Measurements from ENCODE around the gene TMEM37. TPM values are rescaled to one million over a fixed set of nuclear protein-coding genes. Genes with fewer than 3 reads are reported as not detected.

The TMEM37 gene
- total RNA-seq, 2 experiments from 2014 or later = not detected

- peaks cover 4% of the 10 kb centered on the region for H3K27me3 Mint-ChIP-seq
- no peaks in the 10 kb centered on the region for H3K36me3 Mint-ChIP-seq
- no peaks in the 10 kb centered on the region for H3K9me3 Mint-ChIP-seq (ENCODE audit: low read depth)
- CTCF ChIA-PET = interaction anchor here (0.6 to 1.7 kb wide), 2 partner anchors 7 to 33 kb away, joined by 3 read pairs; no protein-coding TSS in a partner anchor
- H3K4me3 Mint-ChIP-seq = no peak overlapping the region
- no peaks in the 10 kb centered on the region for H3K4me1 Mint-ChIP-seq
- DNase-seq (no peak), ATAC-seq (no peak)
- H3K27ac Mint-ChIP-seq = no peak overlapping the region
Observed at GRCh38 chr2:119441376-119442225, 9.9 kb downstream of the TMEM37 start.

DNA sequence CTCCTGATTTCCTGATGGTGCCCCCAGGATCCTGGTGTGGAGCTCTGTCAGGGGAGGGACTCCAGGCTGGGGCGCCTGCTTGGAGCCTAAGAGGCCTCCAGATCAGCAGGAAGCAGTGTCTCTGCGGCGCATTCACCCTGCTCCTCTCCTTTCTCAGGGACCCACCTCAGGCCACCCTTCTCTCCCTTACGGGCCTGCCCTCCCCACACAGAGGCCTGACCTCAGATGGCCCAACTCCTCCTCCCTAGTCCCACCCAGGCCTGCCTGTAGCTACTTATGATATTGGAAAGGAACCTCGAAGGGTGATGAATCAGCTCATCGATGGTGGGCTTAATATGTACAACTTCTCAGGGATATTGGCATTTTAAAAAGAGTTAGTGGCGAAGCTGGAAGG, 10.6 kb downstream of the TMEM37 start:
- Mint-ChIP-seq H3K4me3 (no peak overlapping the region), H3K27me3 (peaks cover 4% of the 10 kb centered on the region), H3K9me3 (ENCODE audit: low read depth) (no peaks in the 10 kb centered on the region), H3K27ac (no peak overlapping the region), H3K36me3 (no peaks in the 10 kb centered on the region), H3K4me1 (no peaks in the 10 kb centered on the region)
- CTCF ChIA-PET = interaction anchor here (0.6 kb wide), 1 partner anchor 34 kb away, joined by 3 read pairs; no protein-coding TSS in a partner anchor
- no peak for ATAC-seq
- DNase-seq = no peak

DNA sequence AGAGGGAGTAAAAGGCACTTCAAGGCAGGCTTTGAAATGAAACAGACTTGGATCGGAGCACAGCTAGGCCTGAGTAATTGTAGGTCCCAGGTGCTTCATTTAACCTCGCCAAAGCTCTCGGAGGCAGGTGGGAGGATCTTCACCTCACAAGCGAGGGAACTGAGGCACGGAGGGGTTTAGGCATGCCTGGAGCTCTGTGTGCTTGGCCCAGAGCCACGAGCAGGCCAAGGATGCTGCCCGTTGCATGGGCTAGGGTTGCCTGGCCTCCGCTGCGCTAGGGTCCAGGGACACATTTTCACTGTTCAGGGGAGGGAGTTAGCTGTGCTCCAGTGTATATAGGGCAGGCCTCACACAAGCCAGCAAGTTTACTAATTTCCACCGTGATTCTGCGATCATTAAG, 11.2 kb downstream of the TMEM37 start:
- H3K4me1 Mint-ChIP-seq = no peaks in the 10 kb centered on the region
- no peak for ATAC-seq
- H3K27ac Mint-ChIP-seq = no peak overlapping the region

GRCh38 chr2:119446037-119446436, 14.4 kb downstream of the TMEM37 start:
- no peaks in the 10 kb centered on the region for H3K36me3 Mint-ChIP-seq
- H3K4me1 Mint-ChIP-seq = no peaks in the 10 kb centered on the region
- no peak overlapping the region for H3K27ac Mint-ChIP-seq
- CTCF ChIA-PET = no interaction called here
- H3K9me3 Mint-ChIP-seq (ENCODE audit: low read depth) = no peaks in the 10 kb centered on the region
- H3K27me3 Mint-ChIP-seq = peaks cover 14% of the 10 kb centered on the region
- DNase-seq = no peak
- ATAC-seq = no peak
- H3K4me3 Mint-ChIP-seq = no peak overlapping the region

More for the DNA sequence above, 11.2 kb downstream of the TMEM37 start:
- H3K27me3 Mint-ChIP-seq = peaks cover 4% of the 10 kb centered on the region
- DNase-seq = no peak
- no peaks in the 10 kb centered on the region for H3K36me3 Mint-ChIP-seq
- no peak overlapping the region for H3K4me3 Mint-ChIP-seq
- H3K9me3 Mint-ChIP-seq (ENCODE audit: low read depth) = no peaks in the 10 kb centered on the region
- CTCF ChIA-PET = no interaction called here

DNA sequence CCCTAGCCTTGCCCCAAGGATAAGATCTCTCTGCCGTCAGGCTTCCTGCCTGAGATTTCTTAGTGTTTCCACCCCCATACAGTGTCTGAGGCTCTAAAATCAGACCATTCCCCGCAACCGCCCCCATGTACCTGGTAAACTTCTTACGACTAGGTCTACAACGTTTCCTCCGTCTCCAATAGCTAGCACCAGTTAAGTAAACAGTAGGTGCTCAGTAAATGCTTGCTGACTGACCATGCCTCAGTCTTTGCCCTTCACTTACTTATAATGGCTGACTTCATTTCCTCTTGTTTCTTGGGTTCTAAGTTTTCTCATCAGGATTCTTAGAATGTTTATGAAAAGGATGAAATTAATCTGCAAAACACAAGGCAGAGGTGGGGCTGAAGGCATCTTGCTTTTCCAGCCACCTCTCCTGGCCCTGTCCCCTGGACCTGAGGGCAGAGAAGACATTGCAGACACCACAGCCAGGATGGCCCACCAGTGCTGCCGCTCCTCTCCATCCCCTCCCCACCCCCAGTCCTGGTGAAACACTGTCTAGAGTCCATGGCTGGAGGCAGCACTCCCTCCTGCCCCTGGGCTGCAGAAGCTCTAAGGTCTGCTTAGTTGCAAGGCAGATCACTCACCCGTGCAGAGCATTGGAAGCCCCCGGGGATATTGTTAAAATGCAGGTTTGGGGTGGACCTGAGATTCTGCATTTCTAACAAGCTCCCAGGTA, 16.9 kb downstream of the TMEM37 start:
- Mint-ChIP-seq H3K27ac (no peak overlapping the region), H3K36me3 (no peaks in the 10 kb centered on the region), H3K4me3 (no peak overlapping the region), H3K4me1 (no peaks in the 10 kb centered on the region), H3K27me3 (peaks cover 17% of the 10 kb centered on the region), H3K9me3 (ENCODE audit: low read depth) (no peaks in the 10 kb centered on the region)
- ATAC-seq = no peak
- no peak for DNase-seq
- CTCF ChIA-PET = interaction anchor here (1.3 kb wide), 1 partner anchor 8 kb away, joined by 3 read pairs; no protein-coding TSS in a partner anchor

DNA sequence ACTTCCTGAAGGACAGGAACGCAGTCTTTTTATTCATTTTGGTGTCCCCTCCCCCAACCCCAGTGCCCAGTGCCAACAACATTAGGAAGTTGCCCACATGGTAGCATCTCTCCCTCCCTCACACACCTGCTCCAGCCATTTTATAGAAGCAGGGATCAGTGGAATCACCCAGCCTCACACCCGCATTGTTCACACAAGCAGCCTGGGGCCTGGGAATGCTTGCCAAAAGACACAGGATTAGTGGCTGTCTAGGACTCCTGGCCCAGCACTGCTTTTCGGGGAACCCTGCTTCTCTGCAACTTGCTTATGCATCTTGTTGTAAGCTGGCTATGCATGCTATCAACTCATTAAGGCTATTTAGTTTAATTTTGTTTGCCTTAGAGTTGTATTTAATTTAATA, 17.9 kb downstream of the TMEM37 start:
- H3K27me3 Mint-ChIP-seq = peaks cover 17% of the 10 kb centered on the region
- H3K4me3 Mint-ChIP-seq = no peak overlapping the region
- DNase-seq (no peak), ATAC-seq (no peak)
- no peaks in the 10 kb centered on the region for H3K4me1 Mint-ChIP-seq
- no peak overlapping the region for H3K27ac Mint-ChIP-seq
- CTCF ChIA-PET = interaction anchor here (1.3 kb wide), 1 partner anchor 9 kb away, joined by 3 read pairs; no protein-coding TSS in a partner anchor
- H3K36me3 Mint-ChIP-seq = no peaks in the 10 kb centered on the region
- H3K9me3 Mint-ChIP-seq (ENCODE audit: low read depth) = no peaks in the 10 kb centered on the region

DNA sequence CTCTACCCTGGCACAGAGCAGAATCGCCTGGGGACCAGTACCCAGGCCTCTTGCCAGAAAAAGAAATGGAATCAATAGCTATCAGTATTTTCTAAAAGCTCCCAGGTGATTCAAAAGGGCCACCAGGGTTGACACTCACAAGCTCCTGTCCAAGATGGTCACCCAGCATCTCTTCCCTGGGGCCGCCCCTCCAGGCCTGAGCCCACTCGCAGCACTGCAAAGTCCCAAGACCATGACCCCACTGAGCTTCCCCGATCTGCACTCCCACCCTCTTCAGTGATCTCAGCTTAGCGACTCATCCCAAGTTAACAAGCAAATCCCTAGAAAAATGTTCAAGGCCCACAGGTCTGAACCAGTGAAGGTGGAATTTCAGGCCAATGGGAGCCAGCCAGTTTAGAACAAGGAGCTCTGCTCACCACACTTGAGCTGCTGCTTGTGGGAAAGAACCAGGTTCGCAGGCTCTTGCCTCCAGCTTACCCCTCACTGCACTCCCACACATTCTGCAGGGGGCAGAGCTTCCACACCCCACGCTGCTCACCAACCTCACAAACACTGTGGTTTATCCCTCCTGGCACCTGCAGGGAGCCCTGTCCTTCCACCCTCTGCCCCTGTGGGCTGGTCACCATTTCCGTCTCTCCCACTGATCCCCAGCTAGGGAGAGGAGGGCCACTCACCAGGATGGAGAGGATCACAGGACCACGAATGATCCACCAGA, 19.8 kb downstream of the TMEM37 start:
- no peaks in the 10 kb centered on the region for H3K36me3 Mint-ChIP-seq

DNA sequence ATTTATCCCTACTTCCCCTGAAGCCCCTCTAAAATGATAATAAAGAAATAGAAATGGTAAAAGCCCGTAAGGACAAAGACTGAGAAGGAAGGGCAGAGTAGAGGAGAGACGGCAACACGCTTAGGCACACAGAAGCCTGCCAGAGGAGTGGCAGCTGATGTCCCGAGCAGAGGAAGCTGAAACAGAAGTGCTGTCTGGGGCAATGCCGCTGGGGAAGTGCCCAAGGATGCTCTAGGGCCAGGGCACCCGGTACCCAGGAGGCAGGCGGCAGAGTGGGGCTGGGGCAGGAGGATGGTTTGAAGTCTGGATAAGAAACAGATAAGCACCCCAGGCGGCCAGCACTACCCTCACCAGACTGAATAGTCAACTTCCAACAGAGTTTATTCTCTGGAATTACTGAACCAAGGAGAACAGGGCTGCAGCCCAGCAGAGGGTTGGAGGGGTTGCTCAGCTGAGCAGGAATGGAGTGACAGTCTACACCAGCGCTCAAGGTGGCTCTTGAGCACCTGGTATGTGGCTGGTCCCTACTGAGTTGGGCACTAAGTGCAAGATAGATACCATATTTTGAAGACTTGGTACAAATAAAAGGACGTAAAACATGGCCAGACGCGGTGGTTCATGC, 22.4 kb downstream of the TMEM37 start:
- DNase-seq (no peak), ATAC-seq (no peak)
- H3K4me3 Mint-ChIP-seq = no peak overlapping the region
- H3K27me3 Mint-ChIP-seq = peaks cover 22% of the 10 kb centered on the region
- H3K36me3 Mint-ChIP-seq = no peaks in the 10 kb centered on the region
- CTCF ChIA-PET = no interaction called here
- no peaks in the 10 kb centered on the region for H3K4me1 Mint-ChIP-seq
- H3K27ac Mint-ChIP-seq = no peak overlapping the region
- H3K9me3 Mint-ChIP-seq (ENCODE audit: low read depth) = no peaks in the 10 kb centered on the region

More for the DNA sequence above, 19.8 kb downstream of the TMEM37 start:
- no peaks in the 10 kb centered on the region for H3K9me3 Mint-ChIP-seq (ENCODE audit: low read depth)
- no peaks in the 10 kb centered on the region for H3K4me1 Mint-ChIP-seq
- peaks cover 23% of the 10 kb centered on the region for H3K27me3 Mint-ChIP-seq
- H3K27ac Mint-ChIP-seq = no peak overlapping the region
- DNase-seq (no peak), ATAC-seq (no peak)
- no peak overlapping the region for H3K4me3 Mint-ChIP-seq
- CTCF ChIA-PET = interaction anchor here (1.0 kb wide), 1 partner anchor 25 kb away, joined by 3 read pairs; no protein-coding TSS in a partner anchor

DNA sequence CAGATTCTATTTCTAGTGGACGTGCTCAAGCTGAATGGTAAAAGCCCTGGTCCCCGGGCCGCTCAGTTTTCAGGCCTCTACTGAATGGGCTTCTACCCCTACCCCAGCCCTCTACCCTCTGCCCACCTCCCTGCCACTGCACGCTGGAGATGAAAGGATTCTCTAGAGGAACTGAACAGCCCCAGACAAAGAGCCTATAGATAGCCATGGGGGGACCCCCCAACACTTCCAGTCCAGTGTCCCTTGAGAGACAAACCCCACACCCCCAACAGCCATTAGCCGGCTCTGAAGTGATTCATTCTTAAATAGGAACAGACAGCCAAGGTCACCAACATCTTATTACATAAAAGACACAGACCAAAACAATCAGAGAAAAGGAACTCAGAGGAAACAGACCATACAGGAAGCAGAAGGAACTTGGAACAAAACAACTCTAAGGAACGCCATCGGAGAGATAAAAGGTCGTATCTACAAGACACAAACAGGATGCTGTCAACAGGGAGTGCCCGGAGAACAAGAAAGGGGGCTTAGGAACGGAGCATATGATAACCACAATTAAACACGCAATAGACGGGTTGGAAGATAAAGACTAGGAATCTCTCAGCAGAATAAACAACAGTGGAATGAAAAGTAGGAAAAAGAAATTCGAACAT, 23.5 kb downstream of the TMEM37 start:
- peaks cover 17% of the 10 kb centered on the region for H3K27me3 Mint-ChIP-seq
- no peaks in the 10 kb centered on the region for H3K9me3 Mint-ChIP-seq (ENCODE audit: low read depth)
- no peaks in the 10 kb centered on the region for H3K4me1 Mint-ChIP-seq
- CTCF ChIA-PET = no interaction called here
- H3K27ac Mint-ChIP-seq = no peak overlapping the region
- ATAC-seq (no peak), DNase-seq (no peak)
- no peaks in the 10 kb centered on the region for H3K36me3 Mint-ChIP-seq
- no peak overlapping the region for H3K4me3 Mint-ChIP-seq

DNA sequence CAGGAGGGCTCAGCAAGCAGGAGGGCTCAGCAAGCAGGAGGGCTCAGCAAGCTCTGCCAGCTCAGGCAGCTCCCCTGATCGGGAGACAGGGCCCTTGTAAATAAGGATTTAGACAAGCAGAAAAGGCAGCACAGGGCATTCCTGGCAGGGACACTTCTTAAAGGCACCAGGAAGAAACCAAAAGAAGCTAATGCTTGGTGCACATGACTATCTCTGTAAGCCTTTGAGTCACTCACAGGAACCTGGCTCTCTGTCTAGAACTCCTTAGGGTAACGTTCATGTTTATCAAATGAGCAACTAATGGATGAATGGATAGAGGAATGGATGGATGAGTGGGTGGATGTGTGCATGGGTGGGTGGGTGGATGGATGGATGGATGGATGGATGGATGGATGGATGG, 28.4 kb downstream of the TMEM37 start:
- CTCF ChIA-PET = interaction anchor here (1.3 kb wide), 1 partner anchor 16 kb away, joined by 3 read pairs; no protein-coding TSS in a partner anchor
- DNase-seq (no peak), ATAC-seq (no peak)
- Mint-ChIP-seq H3K4me1 (peaks cover 16% of the 10 kb centered on the region), H3K36me3 (no peaks in the 10 kb centered on the region), H3K9me3 (ENCODE audit: low read depth) (no peaks in the 10 kb centered on the region), H3K27me3 (peaks cover 13% of the 10 kb centered on the region), H3K27ac (no peak overlapping the region), H3K4me3 (no peak overlapping the region)

- Mint-ChIP-seq H3K27ac (no peak overlapping the region), H3K27me3 (peaks cover 5% of the 10 kb centered on the region), H3K4me1 (peaks cover 16% of the 10 kb centered on the region), H3K4me3 (no peak overlapping the region), H3K9me3 (ENCODE audit: low read depth) (no peaks in the 10 kb centered on the region), H3K36me3 (no peaks in the 10 kb centered on the region)
- ATAC-seq (no peak), DNase-seq (no peak)
- CTCF ChIA-PET = interaction anchor here (0.8 kb wide), 1 partner anchor 15 kb away, joined by 3 read pairs; no protein-coding TSS in a partner anchor
Observed at GRCh38 chr2:119461811-119462210, 30.2 kb downstream of the TMEM37 start.

- CTCF ChIA-PET = interaction anchor here (0.8 kb wide), 1 partner anchor 14 kb away, joined by 3 read pairs; no protein-coding TSS in a partner anchor
- Mint-ChIP-seq H3K4me3 (no peak overlapping the region), H3K4me1 (peaks cover 16% of the 10 kb centered on the region), H3K36me3 (no peaks in the 10 kb centered on the region), H3K27me3 (peaks cover 7% of the 10 kb centered on the region), H3K27ac (no peak overlapping the region), H3K9me3 (ENCODE audit: low read depth) (no peaks in the 10 kb centered on the region)
- no peak for ATAC-seq
- DNase-seq = no peak
Observed at GRCh38 chr2:119462574-119462973, 30.9 kb downstream of the TMEM37 start.
